GM13977 (cell line): ENCODE measurements around the gene THEM5.

Experiments used
- DNase-seq: peaks from one replicate; pipeline ENCODE4 v3.0.0; 2012; ENCODE audit warnings: low spot score
- CTCF ChIP-seq: IDR thresholded peaks from 2 replicates; pipeline ENCODE4 v1.5.1; 2012; ENCODE audit warnings: mild to moderate bottlenecking, control low read depth; ENCODE audit not compliant: insufficient read depth; ENCODE audit errors: extremely low read depth, missing control alignments
- in situ Hi-C: fragments of 300-500 bp; cut with MboI; formaldehyde crosslinking; loops from one replicate; pipeline ENCODE4 v1.12.0; 2022; ENCODE audit warnings: low sequenced_read_pairs, low pct_unique_long_range_greater_than_20kb, mixed read lengths, inconsistent platforms; ENCODE audit not compliant: unreplicated experiment

The THEM5 gene

DNA sequence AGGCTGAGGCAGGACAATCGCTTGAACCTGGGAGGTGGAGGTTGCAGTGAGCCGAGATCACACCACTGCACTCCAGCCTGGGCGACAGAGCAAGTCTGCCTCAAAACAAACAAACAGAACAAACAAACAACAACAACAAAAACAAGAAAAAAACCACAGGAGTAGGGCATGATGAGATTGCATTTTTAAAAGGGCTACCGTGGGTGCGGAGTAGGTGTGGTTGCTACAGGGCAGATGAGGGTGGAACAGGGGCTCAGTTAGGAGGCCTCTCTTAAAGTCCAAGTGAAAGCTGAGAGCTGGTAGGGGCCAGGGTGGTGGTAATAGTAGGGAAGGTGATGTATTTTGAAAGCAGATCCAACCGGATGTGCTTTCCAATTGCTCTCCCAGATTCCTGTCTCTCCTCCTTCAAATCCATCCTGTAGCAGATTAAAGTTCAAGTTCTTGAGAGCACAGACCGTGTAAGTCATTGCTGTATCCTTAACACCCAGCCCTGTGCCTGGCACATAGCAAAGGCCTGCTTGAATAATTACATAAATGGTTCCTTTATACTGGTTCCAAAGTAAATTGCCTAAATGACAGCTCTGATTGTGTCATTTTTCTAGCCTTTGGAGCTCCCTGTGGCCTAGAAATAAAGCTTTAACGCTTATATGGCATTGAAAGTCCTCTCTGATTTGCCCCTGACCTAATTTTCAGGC is 44.1 kb downstream of the THEM5 start:
- no peak for DNase-seq
- TF ChIP-seq CTCF = no peak
- in situ Hi-C loops = no loop called here

- in situ Hi-C loops = no loop called here
- TF ChIP-seq CTCF = no peak
- no peak for DNase-seq
These were observed 45.7 kb downstream of the THEM5 start for GRCh38 chr1:151807766-151808165.

DNA sequence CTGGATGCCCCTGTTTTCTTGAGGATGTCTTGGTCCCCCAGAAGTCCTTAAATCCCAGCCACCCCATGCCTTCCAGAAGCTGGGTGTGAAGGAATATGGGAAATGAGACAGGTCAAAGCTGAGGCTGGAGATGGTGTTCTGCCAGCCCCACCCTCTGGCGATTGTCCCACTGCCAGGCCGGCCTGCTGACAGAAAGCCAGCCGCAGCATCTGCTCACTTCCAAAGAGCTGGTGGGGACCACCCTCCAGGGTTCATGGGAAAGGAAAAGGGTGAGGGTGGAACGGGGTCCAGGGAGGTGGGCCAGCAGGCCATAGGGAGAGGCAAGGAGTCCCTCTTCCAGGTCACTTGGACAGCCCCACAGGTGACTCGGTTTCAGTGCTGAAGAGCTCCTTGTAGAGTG is 46.4 kb downstream of the THEM5 start:
- DNase-seq = no peak
- no peak for TF ChIP-seq CTCF
- in situ Hi-C loops = no loop called here

- no peak for TF ChIP-seq CTCF
- in situ Hi-C loops = no loop called here
- DNase-seq = no peak
These were observed 47.3 kb downstream of the THEM5 start for GRCh38 chr1:151806170-151806569.

GRCh38 chr1:151805066-151805820 is 48.3 kb downstream of the THEM5 start, which contains the start of gene LINGO4:
LINGO4 (minus strand) TSS chr1:151805419; CDS start chr1:151802704, 2,715 bp downstream.
- in situ Hi-C loops = no loop called here
- no peak for TF ChIP-seq CTCF
- DNase-seq = no peak

DNA sequence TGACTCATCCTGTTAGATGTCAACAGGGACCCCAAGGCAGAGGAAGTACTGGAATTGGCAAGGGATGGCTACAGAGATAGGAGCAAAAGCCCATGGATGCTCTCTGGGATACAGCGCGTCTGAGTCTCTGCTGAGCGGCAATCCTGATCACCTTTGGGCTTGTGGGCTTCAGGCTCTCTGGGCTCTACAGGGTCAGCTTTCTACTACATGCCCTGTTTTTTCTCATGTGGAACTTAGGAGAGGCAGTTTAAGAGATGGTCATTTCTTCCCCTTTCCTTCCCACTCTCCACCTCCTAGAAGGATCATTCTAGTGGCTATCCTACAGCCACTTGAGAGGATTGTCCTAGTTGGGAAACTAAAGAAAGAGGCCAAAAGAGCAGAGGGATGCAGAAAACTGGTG is 49.6 kb downstream of the THEM5 start:
- in situ Hi-C loops = no loop called here
- no peak for DNase-seq
- TF ChIP-seq CTCF = no peak
